ENCODE results near the gene ATP9B. TPM values are rescaled to one million over a fixed set of nuclear protein-coding genes. Genes with fewer than 3 reads are reported as not detected.

The ATP9B gene
- total RNA-seq, 2 donors from 2014 or later = 27.4 to 29.2 TPM

- ATAC-seq (no peak), DNase-seq (no peak)
- intact Hi-C loops (cut with DNase I, micrococcal nuclease) = no loop called here
Measured at GRCh38 chr18:79403723-79404566, 334.8 kb downstream of the ATP9B start.

- intact Hi-C loops (cut with DNase I, micrococcal nuclease) = no loop called here
- ATAC-seq (no peak), DNase-seq (no peak)
Measured at GRCh38 chr18:79404567-79404910, 335.3 kb downstream of the ATP9B start.

GRCh38 chr18:79405019-79405780 lies 336.0 kb downstream of the ATP9B start:
- no peak for DNase-seq
- no peak for ATAC-seq
- intact Hi-C loops (cut with DNase I, micrococcal nuclease) = no loop called here

GRCh38 chr18:79405781-79406575 lies 336.8 kb downstream of the ATP9B start:
- ATAC-seq = peak; percentile 48
- intact Hi-C loops (cut with DNase I, micrococcal nuclease) = no loop called here

GRCh38 chr18:79406708-79407107 lies 337.5 kb downstream of the ATP9B start:
- DNase-seq (no peak), ATAC-seq (no peak)
- intact Hi-C loops (cut with DNase I, micrococcal nuclease) = no loop called here

More at GRCh38 chr18:79405781-79406575, 336.8 kb downstream of the ATP9B start:
- DNase-seq = peak; percentile 76 to 78

GRCh38 chr18:79409313-79409712 lies 340.1 kb downstream of the ATP9B start:
- no peak for DNase-seq
- intact Hi-C loops (cut with DNase I, micrococcal nuclease) = no loop called here
- no peak for ATAC-seq

- intact Hi-C loops (cut with DNase I, micrococcal nuclease) = no loop called here
- DNase-seq (no peak), ATAC-seq (no peak)
Measured at GRCh38 chr18:79410171-79410641, 341.0 kb downstream of the ATP9B start.

- intact Hi-C loops (cut with DNase I, micrococcal nuclease) = no loop called here
- DNase-seq (no peak), ATAC-seq (no peak)
Measured at GRCh38 chr18:79410731-79411613, 341.8 kb downstream of the ATP9B start.

GRCh38 chr18:79411614-79412526 lies 342.7 kb downstream of the ATP9B start:
- ATAC-seq = no peak
- intact Hi-C loops (cut with DNase I, micrococcal nuclease) = no loop called here
- no peak for DNase-seq

- no peak for ATAC-seq
- intact Hi-C loops (cut with DNase I, micrococcal nuclease) = no loop called here
- DNase-seq = no peak
Measured at GRCh38 chr18:79413025-79413424, 343.8 kb downstream of the ATP9B start.

GRCh38 chr18:79413426-79413825 lies 344.2 kb downstream of the ATP9B start:
- no peak for DNase-seq
- ATAC-seq = no peak
- intact Hi-C loops (cut with DNase I, micrococcal nuclease) = no loop called here

- intact Hi-C loops (cut with DNase I, micrococcal nuclease) = no loop called here
- no peak for ATAC-seq
- DNase-seq = no peak
Measured at GRCh38 chr18:79413901-79414300, 344.7 kb downstream of the ATP9B start.

- DNase-seq = no peak
- intact Hi-C loops (cut with DNase I, micrococcal nuclease) = no loop called here
- ATAC-seq = no peak
Measured at GRCh38 chr18:79416022-79416676, 347.0 kb downstream of the ATP9B start.

GRCh38 chr18:79416677-79417052 lies 347.5 kb downstream of the ATP9B start:
- intact Hi-C loops (cut with DNase I, micrococcal nuclease) = no loop called here
- DNase-seq (no peak), ATAC-seq (no peak)

- DNase-seq = no peak
- intact Hi-C loops (cut with DNase I, micrococcal nuclease) = no loop called here
- ATAC-seq = no peak
Measured at GRCh38 chr18:79418236-79418635, 349.0 kb downstream of the ATP9B start.

- intact Hi-C loops (cut with DNase I, micrococcal nuclease) = no loop called here
- ATAC-seq (no peak), DNase-seq (no peak)
Measured at GRCh38 chr18:79418642-79419041, 349.4 kb downstream of the ATP9B start.
